ENCODE data around the gene TSTD2.

GRCh38 chr9:97592126-97592525 lies 41.0 kb downstream of the TSTD2 start:
- TF ChIP-seq PATZ1 (CRISPR knock-in tag; IDR thresholded peaks at IDR 0.05; ENCODE audit: borderline replicate concordance) (no peak), GLIS3 (CRISPR knock-in tag; IDR thresholded peaks at IDR 0.05) (no peak), CREB5 (CRISPR knock-in tag; IDR thresholded peaks at IDR 0.05; ENCODE audit: low read depth) (no peak), ZNF8 (CRISPR knock-in tag; IDR thresholded peaks at IDR 0.05) (no peak), ISL1 (CRISPR knock-in tag; IDR thresholded peaks at IDR 0.05) (no peak), ZFP3 (CRISPR knock-in tag; IDR thresholded peaks at IDR 0.05) (no peak), ESRRG (CRISPR knock-in tag; IDR thresholded peaks at IDR 0.05) (no peak), RARB (CRISPR knock-in tag; IDR thresholded peaks at IDR 0.05) (no peak), TOX (CRISPR knock-in tag; IDR thresholded peaks at IDR 0.05; ENCODE audit: borderline replicate concordance) (no peak), ZNF70 (CRISPR knock-in tag; IDR thresholded peaks at IDR 0.05) (no peak), TCF4 (CRISPR knock-in tag; IDR thresholded peaks at IDR 0.05; ENCODE audit: borderline replicate concordance) (no peak), ZFP30 (CRISPR knock-in tag; IDR thresholded peaks at IDR 0.05) (no peak), POU6F1 (CRISPR knock-in tag; IDR thresholded peaks at IDR 0.05; ENCODE audit: borderline replicate concordance, low read depth) (no peak)
